ENCODE results near the gene SLC2A13.
"Not testable (repeated sequence)": the region's sequence is repeated elsewhere in the genome, so short reads cannot be mapped to it uniquely, and the experiment has no call there.

SLC2A13 gene

DNA sequence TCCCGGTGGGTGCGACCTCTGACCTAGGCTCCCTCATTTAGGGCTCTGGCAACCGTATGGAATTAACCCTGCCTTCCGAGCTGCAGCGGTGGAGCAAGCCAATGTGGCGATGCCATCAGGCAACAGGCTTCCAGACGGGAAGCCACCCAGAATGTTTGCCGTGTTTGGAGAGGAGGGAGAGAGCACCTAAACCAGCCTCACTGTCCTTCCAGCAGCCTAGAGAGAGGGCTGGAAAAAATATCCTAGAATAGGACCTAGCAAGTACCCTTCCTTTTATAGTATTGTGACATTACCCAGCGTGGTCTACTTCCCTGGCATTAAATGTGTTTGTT is 287 bp upstream of the SLC2A13 start:
- DNase-seq, result no peak

DNA sequence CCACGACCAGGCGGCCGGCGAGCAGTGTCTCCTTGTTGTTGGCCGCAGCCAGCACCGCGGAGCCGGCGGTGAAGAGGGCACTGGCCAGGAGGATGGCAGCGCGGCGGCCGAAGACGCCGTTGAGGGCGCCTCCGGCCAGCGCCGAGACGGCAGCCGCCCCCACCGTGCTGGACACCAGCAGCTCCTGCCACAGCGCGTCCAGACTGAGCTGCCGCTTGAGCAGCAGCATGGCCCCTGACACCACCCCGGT is 691 bp downstream of the SLC2A13 start:
- peak in 10 of 58 donors; percentile 7 to 57 (median 32) for DNase-seq

DNA sequence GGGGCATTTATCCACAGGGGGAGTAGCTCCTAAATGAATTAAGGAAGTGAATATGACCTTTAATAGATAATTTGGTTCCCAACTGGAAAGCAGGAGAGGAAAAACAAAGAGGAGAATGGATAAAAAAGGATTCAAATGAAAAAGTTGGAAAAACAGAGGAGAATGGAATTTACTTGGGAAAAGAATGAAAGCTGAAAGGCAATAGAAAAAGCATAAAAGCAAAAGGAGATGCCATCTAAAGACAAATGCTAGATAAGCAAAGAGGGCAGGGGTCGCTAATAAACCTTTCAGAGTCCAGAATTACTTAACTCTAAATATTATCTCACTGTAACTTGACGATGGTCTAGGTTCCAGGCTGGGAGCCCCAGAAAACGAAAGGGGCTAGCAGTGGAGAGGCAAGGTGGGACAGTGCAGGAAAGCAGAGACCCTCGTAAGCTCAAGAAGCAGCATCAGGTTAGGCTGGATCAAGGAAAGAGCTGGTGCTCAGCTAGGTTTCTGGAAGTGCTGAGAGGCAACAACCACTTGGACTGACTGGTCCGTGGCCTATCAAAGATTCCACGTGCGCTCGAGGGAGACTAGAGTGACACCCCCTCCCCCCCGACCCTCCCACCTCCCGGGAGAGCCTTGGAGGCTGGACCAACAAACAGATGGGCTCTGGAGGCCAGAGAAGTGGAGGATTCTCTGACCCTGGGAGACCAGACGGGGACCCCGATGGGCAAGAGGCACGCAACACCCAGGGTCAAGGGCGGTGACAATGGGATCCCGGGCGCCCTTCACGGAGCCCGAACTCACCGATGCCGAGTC is 1.2 kb downstream of the SLC2A13 start:
- DNase-seq, result peak in 6 of 58 donors; percentile 13 to 57 (median 24)

DNA sequence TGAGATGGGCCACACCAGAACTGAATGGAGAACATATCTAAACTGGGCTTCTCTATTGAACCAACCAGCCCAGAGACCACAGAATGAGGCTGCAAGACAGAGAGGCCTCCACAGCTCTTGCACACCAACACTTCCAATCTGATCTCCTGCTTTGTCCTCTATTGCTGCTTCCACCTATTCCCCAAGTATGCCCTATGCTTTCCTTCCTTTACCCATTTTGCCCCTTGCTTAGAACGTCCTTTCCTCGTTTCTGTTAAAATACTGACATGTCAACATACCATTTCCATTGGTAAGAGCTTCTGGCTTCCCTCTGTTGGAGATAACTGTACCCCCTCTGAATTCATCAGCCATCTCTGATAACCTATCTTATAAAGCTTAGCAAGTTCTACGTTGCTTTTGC is 2.8 kb downstream of the SLC2A13 start:
- peak in 2 of 58 donors; percentile 7 to 21 for DNase-seq

DNA sequence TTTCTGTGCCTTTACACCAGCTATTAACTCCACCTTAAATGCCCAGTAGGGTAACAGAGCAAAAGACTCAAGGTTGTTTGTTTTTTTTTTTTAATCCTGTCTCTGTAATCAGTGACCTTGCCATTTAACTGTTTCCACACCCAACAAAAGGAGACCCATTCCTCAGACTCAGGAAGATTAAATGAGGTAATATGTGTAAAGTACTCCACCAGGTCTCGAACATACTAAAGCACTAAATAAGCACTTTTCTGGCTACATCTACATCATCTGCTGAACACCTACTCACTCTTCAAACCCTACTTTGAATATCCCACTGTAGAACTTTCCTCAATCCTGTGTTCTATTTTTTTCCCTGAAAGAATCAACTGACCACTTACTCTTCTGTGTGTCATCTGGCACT is 4.1 kb downstream of the SLC2A13 start:
- no peak for DNase-seq

DNA sequence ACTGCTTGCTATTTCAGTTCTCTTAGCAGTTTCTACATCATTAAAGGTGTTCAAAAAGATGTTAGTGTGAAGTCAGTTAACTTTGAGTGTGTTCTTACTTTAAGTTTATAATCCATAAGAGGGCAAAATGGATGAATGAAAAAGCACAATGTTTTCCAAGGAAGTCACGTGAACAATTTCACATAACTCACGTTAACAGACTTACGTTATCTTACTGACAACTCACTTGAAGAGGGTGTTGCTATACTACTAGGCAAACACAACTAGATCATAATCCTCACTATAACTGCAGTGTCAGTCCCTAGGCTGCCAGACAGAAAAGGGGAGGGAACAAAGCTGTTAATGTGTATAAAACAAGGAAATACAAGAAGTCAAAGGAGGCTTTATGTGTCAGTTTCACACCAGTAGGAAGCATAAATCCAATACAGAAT is 6.4 kb downstream of the SLC2A13 start:
- DNase-seq, result no peak

DNA sequence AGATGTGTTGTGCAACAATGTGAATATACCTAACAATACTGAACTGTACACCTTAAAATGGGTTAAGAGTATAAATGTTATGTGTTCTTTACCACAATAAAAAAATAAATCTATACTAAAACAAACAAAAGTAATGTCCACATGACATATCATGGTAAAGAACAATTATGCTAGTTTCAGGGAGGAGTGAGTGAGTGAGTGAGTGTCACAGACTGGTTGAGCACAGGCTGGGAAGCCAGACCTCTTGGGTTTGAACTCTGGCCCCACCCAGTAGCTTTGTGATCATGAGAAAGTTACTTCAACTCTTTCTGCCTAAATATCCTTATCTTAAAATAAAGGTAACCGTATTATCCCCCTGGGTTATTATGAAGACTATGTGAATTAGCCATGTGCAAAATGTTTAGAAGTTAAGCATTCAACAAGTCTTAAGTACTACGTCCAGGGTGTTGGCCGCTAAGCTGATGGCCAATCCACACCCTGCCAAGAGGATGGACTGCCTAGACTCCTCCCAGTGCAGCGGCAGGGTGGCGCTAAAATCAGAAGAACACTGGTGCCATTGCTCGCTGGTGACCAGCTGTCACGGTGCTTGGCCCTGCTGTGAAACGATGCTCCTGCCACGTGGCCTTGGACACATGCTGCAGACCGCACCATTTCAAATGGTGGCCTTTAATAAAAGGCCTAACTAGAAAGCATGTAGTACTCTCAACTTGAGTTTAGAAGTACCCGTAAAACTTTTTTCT is 7.3 kb downstream of the SLC2A13 start:
- DNase-seq, result no peak

DNA sequence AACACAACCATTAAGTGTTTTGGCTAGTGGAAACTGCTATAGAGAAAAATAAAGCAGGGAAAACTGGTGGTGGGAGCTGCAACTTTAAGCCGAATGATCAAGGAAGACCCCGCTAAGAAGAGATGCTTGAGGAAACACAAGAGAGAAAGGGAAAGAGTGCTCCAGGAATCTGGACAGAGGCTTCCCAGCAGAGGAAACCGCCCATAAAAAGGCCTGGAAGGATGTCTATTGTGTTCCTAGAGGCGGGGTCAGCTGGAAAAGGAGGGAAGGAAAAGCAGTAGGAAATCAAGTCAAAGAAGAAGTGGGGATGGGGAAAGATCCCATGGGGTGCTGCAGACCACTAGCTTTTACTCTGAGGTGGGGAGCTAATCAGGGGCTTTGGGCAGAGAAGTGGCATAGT is 12.4 kb downstream of the SLC2A13 start:
- DNase-seq, result no peak

DNA sequence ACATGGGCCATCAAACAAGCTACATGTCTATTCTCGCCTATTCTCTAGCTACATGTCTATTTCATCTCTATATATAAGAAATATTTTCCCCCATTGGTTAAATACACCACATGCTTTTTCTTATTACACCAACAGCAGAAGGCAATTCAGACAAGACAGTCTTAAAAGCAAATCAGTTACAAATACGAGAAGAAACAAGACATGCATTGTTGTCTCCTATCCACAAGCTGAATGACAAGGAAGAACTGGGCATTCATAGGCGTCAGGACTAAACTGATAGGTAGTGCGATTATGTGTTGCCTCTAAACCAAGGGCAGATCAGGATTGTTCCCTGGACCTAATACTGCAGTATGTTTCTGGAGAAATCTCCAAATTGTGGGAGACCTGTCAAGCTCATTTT is 19.4 kb downstream of the SLC2A13 start:
- no peak for DNase-seq

DNA sequence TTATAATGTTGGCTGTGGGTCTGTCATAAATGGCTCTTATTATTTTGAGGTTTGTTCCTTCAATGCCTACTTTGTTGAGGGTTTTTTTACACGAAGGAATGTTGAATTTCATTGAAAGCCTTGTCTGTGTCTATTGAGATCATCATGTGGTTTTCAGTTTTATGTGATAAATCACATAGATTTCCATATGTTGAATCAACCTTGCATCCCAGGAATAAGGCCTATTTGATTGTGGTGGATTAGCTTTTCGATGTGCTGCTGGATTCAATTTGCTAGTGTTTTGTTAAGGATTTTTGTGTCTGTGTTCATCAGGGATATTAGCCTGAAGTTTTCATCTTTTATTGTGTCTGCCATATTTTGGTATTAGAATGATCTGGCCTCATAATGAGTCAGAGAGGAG is 27.6 kb downstream of the SLC2A13 start:
- DNase-seq, result no peak

DNA sequence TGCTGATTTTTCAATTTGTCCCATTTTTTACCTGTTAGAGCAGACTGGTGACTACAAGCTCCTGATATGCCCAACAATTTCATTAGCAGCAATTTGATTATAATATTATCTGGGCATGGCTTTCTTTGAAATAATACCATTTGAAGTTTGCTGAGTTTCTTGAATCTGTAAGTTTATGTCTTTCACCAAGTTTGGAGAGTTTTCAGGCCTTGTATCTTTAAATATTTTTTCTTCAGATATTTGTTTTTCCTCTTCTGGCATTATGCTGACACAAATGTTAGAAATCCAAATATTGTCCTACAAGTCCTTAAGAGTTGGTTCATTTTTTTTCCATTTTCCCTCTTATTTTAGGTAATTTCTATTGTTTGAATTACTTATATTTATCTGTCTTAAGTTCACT is 30.4 kb downstream of the SLC2A13 start:
- no peak for DNase-seq

DNA sequence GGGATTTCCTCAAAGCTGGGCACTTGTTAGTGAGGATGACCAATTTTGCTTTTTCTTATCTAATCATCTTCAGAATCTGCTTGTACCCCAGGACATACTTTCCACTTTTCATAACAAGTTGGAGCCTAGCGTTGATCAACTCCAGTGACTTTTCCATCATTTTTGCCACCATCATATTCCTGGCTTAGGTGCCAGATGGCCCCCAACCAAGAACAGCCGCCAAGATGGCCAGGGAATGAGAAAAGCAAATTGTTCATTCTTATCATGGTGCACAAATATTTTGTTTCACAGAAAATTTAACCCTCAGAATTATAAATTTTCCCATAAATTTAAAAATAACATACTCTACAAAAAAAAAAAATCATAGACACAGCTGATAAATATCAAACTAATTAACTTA is 37.5 kb downstream of the SLC2A13 start:
- DNase-seq, result no peak

DNA sequence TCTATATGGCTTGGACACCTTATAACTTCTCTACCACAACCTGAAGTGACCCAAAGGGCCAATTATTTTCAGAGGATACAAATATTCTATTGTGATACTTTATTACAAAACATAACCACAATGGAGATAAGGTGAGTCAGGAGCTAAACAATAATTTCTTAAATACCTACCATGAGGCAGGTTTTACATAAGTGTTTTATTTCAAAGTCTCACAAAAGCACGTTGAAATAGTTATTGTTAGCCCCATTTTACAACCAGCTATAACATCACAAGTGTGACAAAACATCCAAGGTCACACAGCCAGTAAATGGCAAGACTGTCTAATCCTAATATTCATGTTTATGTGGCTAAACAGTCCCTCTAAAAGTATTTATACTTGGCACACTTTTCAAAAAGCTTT is 40.2 kb downstream of the SLC2A13 start:
- no peak for DNase-seq

DNA sequence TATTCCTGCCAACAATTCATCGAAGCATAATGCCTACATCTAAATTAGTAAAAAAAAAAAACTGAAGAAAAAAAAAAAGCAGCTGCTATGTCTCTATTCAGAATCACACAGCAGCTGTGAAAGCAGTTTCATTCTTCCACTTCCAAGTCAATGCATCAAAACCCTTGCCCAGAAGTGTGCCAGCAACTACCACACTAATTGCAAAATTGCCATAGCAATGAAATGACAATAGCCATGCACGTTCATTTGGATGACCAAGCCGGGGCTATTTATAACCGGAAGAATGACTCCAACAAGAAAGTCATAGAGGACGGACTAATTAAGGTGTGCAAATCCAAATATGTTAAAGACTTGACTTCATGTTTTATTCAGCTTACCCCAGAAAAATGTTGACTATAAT is 42.5 kb downstream of the SLC2A13 start:
- peak in 21 of 58 donors; percentile 0 to 47 (median 12) for DNase-seq

DNA sequence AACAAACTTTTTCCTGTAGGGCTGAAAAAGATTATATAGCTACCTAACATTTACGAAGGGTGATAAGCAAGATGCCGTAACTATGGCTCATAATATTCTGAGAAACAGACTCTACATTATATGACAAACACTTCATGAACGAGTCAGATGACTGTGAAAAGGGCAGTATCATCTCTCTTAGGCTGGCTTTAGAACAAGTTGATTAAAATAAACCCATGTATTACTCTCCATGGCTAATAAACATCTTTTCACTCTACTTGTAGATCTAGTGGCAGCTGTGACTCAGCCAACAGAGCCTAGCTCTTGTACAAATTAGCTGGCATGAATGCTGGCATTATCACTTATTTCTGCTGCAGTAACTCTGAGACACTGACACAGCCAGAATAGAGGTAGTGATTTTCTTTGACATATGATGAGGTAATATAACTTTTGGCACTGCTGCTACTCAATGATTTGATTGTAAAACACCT is 47.1 kb downstream of the SLC2A13 start:
- peak in 5 of 58 donors; percentile 0 to 29 (median 14) for DNase-seq

DNA sequence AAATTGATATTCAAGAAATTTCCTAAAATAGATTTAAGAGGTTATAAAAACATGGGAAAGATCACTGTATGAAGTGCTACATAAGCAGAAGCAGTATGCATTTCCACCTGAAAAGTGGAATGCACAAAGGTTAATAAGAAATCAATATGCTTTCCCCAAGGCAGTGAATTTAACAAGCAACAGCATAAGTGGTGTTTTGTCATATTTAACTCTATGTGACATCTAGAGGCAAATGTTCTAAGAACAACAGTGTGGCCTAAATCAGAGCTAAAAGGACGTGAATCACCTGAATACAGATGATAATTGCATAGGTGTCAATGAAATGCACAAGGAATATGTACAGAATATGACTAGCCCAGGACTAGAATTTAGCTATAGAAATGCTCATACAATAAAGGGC is 49.5 kb downstream of the SLC2A13 start:
- no peak for DNase-seq

DNA sequence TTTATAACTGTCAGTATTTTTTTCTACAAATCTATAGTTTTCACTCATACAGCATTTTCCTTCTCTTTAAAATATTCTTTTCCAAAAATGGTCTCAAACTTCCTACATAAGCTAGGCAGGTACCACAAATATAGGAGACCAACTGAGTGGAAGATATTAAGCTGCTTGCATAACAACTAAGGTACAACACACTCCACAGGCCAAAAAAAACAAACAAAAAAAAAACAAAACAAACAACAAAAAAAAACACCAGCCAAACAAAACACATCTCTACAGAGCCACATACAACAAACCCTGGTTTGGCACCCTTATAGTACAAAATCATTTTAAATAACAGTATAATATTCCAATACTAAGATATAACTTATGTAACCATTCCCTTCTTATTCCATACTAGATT is 50.1 kb downstream of the SLC2A13 start:
- DNase-seq, result no peak

DNA sequence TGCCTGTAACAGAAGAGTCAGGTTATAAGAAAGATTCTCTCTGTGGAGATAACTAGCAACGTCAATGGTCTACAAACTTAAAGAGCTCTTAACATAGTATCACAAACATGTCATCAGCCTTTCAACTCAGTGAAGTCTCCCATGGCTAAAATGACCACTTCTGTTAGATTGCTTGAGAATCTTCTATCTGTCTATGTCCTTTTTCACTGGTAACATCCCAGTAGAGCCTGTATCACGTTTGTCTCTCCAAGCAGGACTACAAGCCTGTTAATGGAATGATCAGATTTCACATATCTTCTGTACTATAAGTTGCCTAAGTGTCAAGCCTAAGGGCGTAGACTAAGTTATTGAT is 50.7 kb downstream of the SLC2A13 start:
- DNase-seq, result no peak

DNA sequence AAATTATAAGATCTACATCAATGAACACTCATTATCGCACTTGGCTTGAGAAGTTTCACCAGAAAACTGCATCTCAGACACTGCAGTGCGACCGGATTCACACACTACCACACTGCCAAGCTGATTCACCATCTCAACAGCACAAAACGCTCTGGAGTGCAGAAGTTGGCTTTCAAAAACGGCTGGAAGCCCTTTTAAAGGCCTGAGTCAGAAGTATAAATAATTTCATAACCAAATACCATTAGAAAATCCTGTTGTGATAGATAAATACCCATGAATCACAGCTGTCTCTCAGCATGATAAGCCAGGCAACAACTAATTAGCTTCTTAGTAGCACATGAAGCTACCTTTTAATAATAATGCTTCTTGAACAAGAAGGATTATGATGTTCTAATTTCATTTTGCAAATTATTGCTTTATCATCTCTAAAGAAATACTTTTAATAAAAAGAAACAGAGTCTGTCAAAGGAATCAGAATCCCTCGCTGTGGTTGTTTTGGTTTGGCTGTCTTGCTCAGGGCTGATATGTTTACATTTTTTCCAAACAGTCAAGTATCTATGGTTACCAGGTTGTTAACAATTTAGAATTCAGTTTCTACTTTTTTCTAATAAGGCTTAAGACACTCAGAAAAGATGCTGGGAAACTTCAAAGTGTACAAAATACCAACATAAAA is 51.2 kb downstream of the SLC2A13 start:
- DNase-seq, result peak in 10 of 58 donors; percentile 1 to 51 (median 15)

DNA sequence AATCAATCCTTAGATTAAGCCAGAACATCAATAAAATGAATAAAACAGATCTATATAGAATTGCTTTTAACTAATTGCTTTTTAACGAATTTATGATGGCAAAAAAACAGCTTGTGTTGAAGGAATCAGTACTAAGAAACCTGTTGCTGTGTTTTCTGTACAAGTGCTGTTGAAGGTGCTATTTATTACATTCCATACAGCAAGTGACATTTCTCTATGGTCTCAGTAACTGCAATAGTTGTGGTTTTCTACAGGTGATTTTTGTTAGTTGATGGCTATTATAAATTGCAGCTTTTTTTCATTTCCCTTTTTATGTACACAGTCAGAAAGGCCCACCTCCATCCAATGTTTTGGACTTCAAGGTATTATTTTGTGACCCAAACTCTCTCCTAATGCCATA is 56.6 kb downstream of the SLC2A13 start:
- DNase-seq, result no peak

DNA sequence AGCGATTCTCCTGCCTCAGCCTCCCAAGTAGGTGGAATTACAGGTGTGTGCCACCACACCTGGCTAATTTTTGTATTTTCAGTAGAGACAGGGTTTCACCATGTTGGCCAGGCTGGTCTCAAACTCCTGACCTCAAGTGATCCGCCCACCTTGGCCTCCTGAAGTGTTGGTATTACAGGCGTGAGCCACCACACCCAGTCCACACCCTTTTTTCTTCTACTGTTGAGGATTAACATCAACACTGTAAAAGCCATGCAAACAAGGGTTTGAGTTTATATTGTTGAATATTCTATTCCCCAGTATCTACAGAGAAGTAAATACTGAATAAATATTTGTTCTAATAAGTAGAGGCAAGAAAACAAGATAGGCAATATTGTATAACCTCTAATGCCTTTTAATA is 58.9 kb downstream of the SLC2A13 start:
- not testable (repeated sequence) for DNase-seq

DNA sequence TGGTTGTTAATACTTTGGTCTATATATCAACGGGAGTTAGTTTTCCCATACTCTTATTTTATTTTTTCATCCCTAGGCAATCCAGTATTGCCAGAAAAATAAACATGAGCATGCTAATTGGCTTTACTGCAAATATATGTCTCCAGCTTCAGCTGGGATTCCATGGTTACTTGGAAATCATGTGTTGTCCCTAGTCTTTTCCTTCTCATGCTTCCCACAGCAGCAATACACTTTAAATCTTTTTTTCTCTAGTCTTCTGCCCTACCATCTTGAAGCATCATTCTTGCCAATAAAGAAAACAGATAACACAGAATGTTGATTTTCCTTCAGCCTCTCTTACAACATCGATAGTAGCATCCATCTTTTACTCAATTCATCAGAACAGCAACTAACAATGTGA is 60.2 kb downstream of the SLC2A13 start:
- DNase-seq, result no peak

DNA sequence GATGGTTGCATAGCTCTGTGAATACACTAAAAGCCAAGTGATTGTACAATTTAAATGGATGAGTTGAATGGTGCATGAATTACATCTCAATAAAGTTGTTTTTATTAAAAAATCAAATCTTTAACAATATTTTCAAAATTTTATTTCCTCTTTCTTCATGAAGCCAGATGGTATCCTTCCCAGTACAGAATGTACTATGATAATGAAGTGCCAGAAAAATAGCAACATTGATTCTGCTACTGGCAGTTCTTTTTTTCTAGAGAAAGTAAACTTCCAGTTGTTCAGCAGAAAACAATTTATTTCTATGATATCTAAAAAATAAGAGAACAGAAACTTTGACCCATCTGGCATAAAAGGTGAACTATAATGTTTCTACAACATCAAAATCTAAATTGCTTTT is 61.5 kb downstream of the SLC2A13 start:
- no peak for DNase-seq
